AG04449 (cell line): Measurements from ENCODE around the gene COX5B.
A peak's percentile ranks its signal among the peaks of the same experiment; 100 is the strongest.

Source experiments
- CTCF ChIA-PET: fragments of 350-600 bp; formaldehyde crosslinking; extraction: SDS; loops from one replicate; lab custom pipeline; 2021; ENCODE audit warnings: antibody characterized with exemption; lab: Yijun Ruan, JAX
- POLR2A ChIA-PET: fragments of 400-600, 350-600 bp; formaldehyde crosslinking; extraction: SDS; loops from one replicate; lab custom pipeline; 2020; ENCODE audit warnings: antibody characterized with exemption, inconsistent platforms; lab: Yijun Ruan, JAX
- DNase-seq: peaks from one replicate; pipeline ENCODE4 v3.0.0-alpha.2; 2010; ENCODE audit warnings: low read depth, low spot score
- H3K4me3 ChIP-seq: 2 replicates; pipeline ENCODE4 v1.5.1; 2011; ENCODE audit warnings: low read depth, mild to moderate bottlenecking, control low read depth, low read length
- CTCF ChIP-seq: IDR thresholded peaks from one replicate; pipeline ENCODE4 v1.5.1; 2011; ENCODE audit warnings: mild to moderate bottlenecking, moderate library complexity, low read length, control low read depth, inconsistent platforms; ENCODE audit not compliant: insufficient read depth; ENCODE audit errors: missing control alignments

COX5B gene

DNA sequence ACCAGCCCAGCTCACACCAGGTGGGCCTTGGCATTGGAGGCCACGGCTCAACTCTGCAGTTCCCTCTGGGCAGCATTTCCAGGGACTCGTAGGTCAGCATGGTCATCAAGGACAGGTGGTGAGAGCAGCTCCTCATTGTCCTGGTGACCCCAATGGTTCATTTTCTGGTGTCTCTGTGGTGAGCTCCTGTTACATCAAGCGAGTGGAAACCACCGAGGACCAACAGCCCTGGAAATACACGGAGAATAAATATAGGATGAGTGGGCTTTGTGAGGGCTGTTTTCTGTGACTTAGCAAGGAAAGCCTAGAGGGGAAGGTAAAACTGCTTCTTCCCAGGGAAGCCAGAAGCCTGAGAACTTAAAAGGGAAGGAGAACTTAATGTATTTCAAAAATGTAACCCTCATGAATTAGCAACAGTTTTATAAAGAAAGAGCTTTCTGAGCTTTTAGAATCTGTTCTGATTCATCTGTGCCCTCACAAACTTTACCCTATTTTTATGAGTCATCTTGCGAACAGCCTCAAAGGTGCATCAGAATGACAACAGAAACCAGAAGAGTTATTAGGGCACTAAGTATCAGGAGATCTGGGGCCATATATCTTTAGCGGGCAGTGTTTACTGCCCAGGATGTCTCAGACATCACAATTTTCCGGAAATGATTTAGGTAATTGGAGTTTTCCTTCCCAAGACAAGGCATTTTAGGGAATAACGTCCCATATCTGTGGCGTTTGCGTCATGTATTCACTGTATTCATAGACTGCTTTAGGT is 42.4 kb downstream of the COX5B start:
- TF ChIP-seq CTCF: no peak
- CTCF ChIA-PET: interaction anchor here (1.7 to 2.9 kb wide), 2 partner anchors 10 to 12 kb away, joined by 4 to 32 read pairs; no protein-coding TSS in a partner anchor
- no peak overlapping the region for H3K4me3 ChIP-seq
- DNase-seq: no peak
- POLR2A ChIA-PET: no interaction called here

DNA sequence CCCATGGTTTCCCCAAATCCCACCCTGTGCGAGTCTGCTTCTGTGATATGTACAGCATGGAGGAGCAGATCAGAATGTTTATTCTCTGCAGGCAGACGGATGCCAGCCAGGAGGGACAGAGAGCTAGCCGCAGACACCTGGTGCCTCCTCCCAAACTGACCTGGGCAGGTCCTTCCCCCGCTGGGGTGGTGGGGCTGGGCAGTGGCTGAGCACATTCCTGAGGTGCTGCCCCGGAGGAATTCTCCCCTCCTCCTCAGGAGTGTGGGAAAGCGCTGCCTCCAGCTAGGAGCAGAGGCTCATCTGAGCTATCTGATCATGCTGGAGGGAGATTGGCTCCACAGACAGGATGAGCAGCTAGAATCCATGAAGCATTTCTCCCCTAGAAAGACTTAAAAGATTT is 45.3 kb downstream of the COX5B start:
- CTCF ChIA-PET: interaction anchor here (1.1 to 1.3 kb wide), 2 partner anchors 9 to 100 kb away, joined by 7 to 9 read pairs; no protein-coding TSS in a partner anchor

GRCh38 chr2:97693476-97693875 is 47.6 kb downstream of the COX5B start:
- H3K4me3 ChIP-seq: no peak overlapping the region
- ChIA-PET POLR2A (no interaction called here), CTCF (no interaction called here)
- no peak for DNase-seq
- no peak for TF ChIP-seq CTCF

More for the DNA sequence above, 45.3 kb downstream of the COX5B start:
- TF ChIP-seq CTCF: no peak
- H3K4me3 ChIP-seq: no peak overlapping the region
- no peak for DNase-seq
- POLR2A ChIA-PET: no interaction called here

DNA sequence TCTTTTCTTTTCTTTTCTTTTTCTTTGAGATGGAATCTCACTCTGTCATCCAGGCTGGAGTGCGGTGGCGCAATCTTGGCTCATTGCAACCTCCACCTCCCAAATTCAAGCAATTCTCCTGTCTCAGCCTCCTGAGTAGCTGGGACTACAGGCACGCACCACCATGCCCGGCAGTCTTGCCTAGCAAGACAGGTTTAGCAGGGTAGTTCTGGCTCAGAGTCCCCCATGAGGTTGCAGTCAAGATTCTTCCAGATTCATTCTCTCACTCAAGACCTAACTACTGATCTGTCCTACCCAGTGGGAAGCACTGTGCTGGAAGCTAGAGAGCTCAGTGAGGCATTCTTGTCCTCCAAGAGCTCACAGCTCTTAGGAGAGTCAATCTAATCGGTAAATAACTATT is 49.9 kb downstream of the COX5B start:
- POLR2A ChIA-PET: no interaction called here
- TF ChIP-seq CTCF: no peak
- CTCF ChIA-PET: interaction anchor here (1.3 to 9.4 kb wide), 11 partner anchors 8 to 690 kb away, joined by 3 to 250 read pairs (median 32); partner anchors contain the start of genes ACTR1B, ANKRD36B, COX5B and ZAP70

DNA sequence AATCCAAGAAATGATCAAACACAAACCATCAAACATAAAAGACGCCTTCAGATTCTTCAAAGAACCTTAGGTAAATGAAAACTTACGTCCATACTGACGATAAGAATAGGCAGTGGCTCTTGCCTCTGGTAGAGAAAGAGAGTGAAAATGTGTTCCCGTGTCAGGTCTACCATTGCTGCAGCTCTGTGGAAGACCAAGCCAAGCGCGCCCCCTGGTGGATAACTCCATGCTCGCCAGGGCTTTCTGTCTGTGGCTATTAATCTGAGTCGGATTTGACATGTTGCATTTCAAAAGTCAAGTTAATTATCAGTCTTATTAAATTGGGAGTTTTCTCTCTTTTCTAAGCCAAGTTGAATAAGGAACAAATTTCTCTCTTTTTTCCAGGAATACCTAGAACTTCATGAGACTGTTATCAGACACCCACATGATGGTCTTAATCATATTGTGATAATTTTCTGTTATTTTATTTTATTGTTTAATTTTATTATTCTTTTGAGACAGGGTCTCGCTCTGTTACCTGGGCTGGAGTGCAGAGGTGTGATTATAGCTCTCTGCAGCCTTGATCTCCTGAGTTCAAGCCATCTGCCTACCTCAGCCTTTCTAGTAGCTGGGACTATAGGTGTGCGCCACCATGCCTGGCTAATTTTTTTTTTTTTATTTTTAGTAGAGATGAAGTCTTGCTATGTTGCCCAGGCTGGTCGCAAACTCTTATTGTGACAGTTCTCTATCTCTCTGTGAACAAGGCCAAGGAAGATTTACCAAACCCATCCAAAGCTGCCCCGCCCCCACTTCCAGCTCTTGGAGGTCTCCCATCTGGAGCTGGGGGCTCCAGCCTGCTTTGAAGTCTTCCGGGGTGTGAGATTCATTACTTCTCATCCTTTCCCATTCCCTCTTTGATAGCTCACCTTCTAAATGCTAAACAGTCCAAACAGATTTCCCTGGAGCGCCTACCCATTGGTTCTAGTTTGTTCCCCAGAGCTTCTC is 51.7 kb downstream of the COX5B start:
- DNase-seq: peak; percentile 26
- ChIA-PET POLR2A (no interaction called here), CTCF (interaction anchor here (0.8 to 9.4 kb wide), 21 partner anchors 10 to 688 kb away, joined by 3 to 250 read pairs (median 9); partner anchors contain the start of genes ACTR1B, ANKRD36B, COX5B and ZAP70)
- peak; percentile 85 for TF ChIP-seq CTCF
- H3K4me3 ChIP-seq: no peak overlapping the region

More for the DNA sequence above, 49.9 kb downstream of the COX5B start:
- H3K4me3 ChIP-seq: no peak overlapping the region
- DNase-seq: no peak
